HepG2 (cell line): ENCODE data around the gene WDR37.

Experiments
- FOXJ3 ChIP-seq: sonication (generic); formaldehyde crosslinking; IDR thresholded peaks from 2 replicates; pipeline ENCODE4 v1.4.0; 2020; ENCODE audit warnings: missing genetic modification reagents, mild to moderate bottlenecking, borderline replicate concordance
- HDAC2 ChIP-seq: sonication (generic); formaldehyde crosslinking; IDR thresholded peaks from 2 replicates; pipeline ENCODE4 v1.4.0; 2020; ENCODE audit warnings: missing genetic modification reagents
- HNRNPH1 ChIP-seq: fragments of 200-400 bp; formaldehyde crosslinking; optimal IDR thresholded peaks from 2 replicates; pipeline ENCODE3; 2017; ENCODE audit warnings: mild to moderate bottlenecking, low read depth, low read length
- NR1H2 ChIP-seq: sonication (generic); formaldehyde crosslinking; IDR thresholded peaks from 2 replicates; pipeline ENCODE4 v1.8.1; 2022; ENCODE audit warnings: low read depth, missing genetic modification reagents, borderline replicate concordance
- POLR2AphosphoS5 ChIP-seq: IDR thresholded peaks from 2 replicates; pipeline ENCODE4 v1.6.1; 2012; ENCODE audit warnings: low read depth, low read length
- SIN3A ChIP-seq: IDR thresholded peaks from 2 replicates; pipeline ENCODE4 v1.6.1; 2011; ENCODE audit warnings: low read depth, mild to moderate bottlenecking, control low read depth, low read length, borderline replicate concordance
- ZFYVE20 ChIP-seq: sonication (generic); formaldehyde crosslinking; IDR thresholded peaks from 2 replicates; pipeline ENCODE4 v1.8.0; 2023; ENCODE audit warnings: low read depth, mild to moderate bottlenecking, moderate library complexity, missing genetic modification reagents, borderline replicate concordance
- ZNF761 ChIP-seq: sonication (generic); formaldehyde crosslinking; conservative IDR thresholded peaks from 2 replicates; pipeline ENCODE4 v1.4.0; 2020; ENCODE audit warnings: mild to moderate bottlenecking, missing genetic modification reagents
- ZSCAN22 ChIP-seq: sonication (generic); formaldehyde crosslinking; IDR thresholded peaks from 2 replicates; pipeline ENCODE4 v1.4.0; 2020; ENCODE audit warnings: mild to moderate bottlenecking, missing genetic modification reagents
- TF ChIP-seq, protein P1 (sequence below): sonication (generic); formaldehyde crosslinking; IDR thresholded peaks from 2 replicates; pipeline ENCODE4 v1.5.1; 2020; ENCODE audit warnings: missing genetic modification reagents, mild to moderate bottlenecking, borderline replicate concordance
- TF ChIP-seq, protein P2 (sequence below): sonication (generic); formaldehyde crosslinking; IDR thresholded peaks from 2 replicates; pipeline ENCODE4 v1.8.0; 2022; ENCODE audit warnings: mild to moderate bottlenecking, missing genetic modification reagents
- TF ChIP-seq, protein P3 (sequence below): sonication (generic); formaldehyde crosslinking; IDR thresholded peaks from 2 replicates; pipeline ENCODE4 v1.4.0; 2020; ENCODE audit warnings: low read depth, mild to moderate bottlenecking, missing genetic modification reagents
- TF ChIP-seq, protein P4 (sequence below): sonication (generic); formaldehyde crosslinking; IDR thresholded peaks from 2 replicates; pipeline ENCODE4 v1.5.0; 2020; ENCODE audit warnings: mild to moderate bottlenecking, missing genetic modification reagents, moderate library complexity

DNA sequence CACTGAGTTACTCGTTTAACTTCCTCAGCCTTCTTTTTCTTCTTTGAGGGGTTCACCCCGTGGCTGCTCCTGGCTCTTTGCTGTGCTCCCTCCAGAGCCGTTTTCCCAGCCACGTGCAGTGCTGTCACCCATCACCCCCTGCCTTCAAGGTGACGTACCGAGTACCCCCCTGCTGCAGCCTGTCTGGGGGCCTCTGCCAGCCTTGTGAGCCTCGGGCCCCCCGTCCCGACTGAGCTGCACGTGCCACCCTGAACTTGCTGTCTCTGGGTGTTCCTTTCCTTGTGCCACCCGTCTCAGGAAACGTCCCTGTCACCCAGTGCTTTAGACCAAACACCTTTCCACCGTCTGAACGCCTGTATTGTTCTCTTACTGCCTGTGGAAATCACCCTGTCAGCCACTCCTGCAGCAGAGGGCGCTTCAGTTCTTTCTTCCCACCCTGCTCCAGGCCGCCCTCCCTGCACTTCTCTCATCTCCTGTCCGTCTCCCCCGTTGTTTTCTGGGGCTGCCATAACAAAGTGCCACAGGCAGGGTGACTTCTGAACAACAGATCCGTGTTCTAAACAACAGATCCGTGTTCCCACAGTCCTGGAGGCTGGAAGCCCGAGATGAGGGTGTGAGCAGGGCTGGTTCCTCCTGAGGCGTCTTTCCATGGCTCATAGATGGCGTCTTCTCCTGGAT is 44.6 kb downstream of the WDR37 start:
- TF ChIP-seq, protein P1, sequence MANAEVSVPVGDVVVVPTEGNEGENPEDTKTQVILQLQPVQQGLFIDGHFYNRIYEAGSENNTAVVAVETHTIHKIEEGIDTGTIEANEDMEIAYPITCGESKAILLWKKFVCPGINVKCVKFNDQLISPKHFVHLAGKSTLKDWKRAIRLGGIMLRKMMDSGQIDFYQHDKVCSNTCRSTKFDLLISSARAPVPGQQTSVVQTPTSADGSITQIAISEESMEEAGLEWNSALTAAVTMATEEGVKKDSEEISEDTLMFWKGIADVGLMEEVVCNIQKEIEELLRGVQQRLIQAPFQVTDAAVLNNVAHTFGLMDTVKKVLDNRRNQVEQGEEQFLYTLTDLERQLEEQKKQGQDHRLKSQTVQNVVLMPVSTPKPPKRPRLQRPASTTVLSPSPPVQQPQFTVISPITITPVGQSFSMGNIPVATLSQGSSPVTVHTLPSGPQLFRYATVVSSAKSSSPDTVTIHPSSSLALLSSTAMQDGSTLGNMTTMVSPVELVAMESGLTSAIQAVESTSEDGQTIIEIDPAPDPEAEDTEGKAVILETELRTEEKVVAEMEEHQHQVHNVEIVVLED (CRISPR knock-in tag), result no peak
- no peak for TF ChIP-seq FOXJ3
- TF ChIP-seq NR1H2, result no peak
- no peak for TF ChIP-seq HDAC2
- TF ChIP-seq, protein P2, sequence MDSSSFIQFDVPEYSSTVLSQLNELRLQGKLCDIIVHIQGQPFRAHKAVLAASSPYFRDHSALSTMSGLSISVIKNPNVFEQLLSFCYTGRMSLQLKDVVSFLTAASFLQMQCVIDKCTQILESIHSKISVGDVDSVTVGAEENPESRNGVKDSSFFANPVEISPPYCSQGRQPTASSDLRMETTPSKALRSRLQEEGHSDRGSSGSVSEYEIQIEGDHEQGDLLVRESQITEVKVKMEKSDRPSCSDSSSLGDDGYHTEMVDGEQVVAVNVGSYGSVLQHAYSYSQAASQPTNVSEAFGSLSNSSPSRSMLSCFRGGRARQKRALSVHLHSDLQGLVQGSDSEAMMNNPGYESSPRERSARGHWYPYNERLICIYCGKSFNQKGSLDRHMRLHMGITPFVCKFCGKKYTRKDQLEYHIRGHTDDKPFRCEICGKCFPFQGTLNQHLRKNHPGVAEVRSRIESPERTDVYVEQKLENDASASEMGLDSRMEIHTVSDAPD (CRISPR knock-in tag), result no peak
- no peak for TF ChIP-seq ZFYVE20 (CRISPR knock-in tag)
- TF ChIP-seq SIN3A, result no peak
- TF ChIP-seq, protein P3, sequence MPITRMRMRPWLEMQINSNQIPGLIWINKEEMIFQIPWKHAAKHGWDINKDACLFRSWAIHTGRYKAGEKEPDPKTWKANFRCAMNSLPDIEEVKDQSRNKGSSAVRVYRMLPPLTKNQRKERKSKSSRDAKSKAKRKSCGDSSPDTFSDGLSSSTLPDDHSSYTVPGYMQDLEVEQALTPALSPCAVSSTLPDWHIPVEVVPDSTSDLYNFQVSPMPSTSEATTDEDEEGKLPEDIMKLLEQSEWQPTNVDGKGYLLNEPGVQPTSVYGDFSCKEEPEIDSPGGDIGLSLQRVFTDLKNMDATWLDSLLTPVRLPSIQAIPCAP (CRISPR knock-in tag), result no peak
- TF ChIP-seq HNRNPH1, result no peak
- TF ChIP-seq, protein P4, sequence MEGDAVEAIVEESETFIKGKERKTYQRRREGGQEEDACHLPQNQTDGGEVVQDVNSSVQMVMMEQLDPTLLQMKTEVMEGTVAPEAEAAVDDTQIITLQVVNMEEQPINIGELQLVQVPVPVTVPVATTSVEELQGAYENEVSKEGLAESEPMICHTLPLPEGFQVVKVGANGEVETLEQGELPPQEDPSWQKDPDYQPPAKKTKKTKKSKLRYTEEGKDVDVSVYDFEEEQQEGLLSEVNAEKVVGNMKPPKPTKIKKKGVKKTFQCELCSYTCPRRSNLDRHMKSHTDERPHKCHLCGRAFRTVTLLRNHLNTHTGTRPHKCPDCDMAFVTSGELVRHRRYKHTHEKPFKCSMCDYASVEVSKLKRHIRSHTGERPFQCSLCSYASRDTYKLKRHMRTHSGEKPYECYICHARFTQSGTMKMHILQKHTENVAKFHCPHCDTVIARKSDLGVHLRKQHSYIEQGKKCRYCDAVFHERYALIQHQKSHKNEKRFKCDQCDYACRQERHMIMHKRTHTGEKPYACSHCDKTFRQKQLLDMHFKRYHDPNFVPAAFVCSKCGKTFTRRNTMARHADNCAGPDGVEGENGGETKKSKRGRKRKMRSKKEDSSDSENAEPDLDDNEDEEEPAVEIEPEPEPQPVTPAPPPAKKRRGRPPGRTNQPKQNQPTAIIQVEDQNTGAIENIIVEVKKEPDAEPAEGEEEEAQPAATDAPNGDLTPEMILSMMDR (CRISPR knock-in tag), result 0 out of 2 replicates have a peak, but pooled peaks have one; percentile 5
- TF ChIP-seq POLR2AphosphoS5, result no peak
- TF ChIP-seq ZSCAN22 (CRISPR knock-in tag), result no peak
- TF ChIP-seq ZNF761 (CRISPR knock-in tag), result no peak
